ENCODE results near the gene IL20.

IL20 gene

GRCh38 chr1:206882555-206882954 lies 17.1 kb downstream of the IL20 start:
- DNase-seq, result no peak

- DNase-seq, result no peak
Measured at GRCh38 chr1:206883160-206883559, 17.7 kb downstream of the IL20 start.

DNA sequence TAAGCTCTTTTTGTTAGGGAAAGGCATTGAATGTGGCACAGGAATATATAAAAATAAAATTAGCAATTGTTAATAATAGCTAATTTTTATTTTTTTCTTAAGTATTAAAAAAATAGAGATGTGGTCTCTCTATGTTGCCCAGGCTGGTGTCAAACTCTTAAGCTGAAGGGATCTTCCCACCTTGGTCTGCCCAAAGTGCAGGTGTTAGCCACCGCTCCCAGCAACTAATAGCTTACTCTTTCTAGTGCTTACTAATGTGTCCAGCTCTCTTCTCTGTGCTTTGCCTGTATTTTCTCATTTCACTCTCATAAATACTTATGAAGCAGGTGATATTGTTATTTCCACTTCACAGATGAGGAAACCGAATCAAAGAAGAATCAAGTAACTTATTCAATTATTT lies 18.5 kb downstream of the IL20 start:
- DNase-seq, result no peak

- no peak for DNase-seq
Measured at GRCh38 chr1:206885341-206886060, 20.1 kb downstream of the IL20 start.

GRCh38 chr1:206886831-206887230 lies 21.4 kb downstream of the IL20 start:
- DNase-seq, result no peak

GRCh38 chr1:206887701-206888100 lies 22.3 kb downstream of the IL20 start:
- DNase-seq, result no peak

GRCh38 chr1:206890125-206891060 lies 25.0 kb downstream of the IL20 start:
- no peak for DNase-seq

DNA sequence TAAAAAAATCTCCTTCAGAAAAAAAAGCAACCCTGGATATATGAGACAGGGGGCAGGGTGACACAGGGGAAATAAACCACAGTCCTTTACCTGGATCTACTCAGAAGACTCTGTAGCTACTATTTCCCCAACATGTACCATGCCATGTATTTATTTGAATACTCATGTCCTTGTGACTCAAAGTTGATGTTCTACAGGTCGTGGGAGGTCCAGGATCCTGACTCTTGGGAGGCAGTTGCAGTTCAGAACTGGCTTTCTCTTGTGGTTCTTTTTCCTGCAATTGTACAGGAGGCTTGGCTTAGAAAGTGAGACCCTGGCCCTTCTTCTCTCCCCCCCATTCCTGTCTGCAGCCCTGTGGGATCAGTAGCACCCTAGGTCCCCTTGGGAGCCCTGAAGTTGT lies 26.0 kb downstream of the IL20 start:
- no peak for DNase-seq

- DNase-seq, result no peak
Measured at GRCh38 chr1:206892351-206892984, 27.0 kb downstream of the IL20 start.

GRCh38 chr1:206893380-206893779 lies 28.0 kb downstream of the IL20 start:
- DNase-seq, result no peak

GRCh38 chr1:206895325-206895724 lies 29.9 kb downstream of the IL20 start:
- DNase-seq, result no peak

DNA sequence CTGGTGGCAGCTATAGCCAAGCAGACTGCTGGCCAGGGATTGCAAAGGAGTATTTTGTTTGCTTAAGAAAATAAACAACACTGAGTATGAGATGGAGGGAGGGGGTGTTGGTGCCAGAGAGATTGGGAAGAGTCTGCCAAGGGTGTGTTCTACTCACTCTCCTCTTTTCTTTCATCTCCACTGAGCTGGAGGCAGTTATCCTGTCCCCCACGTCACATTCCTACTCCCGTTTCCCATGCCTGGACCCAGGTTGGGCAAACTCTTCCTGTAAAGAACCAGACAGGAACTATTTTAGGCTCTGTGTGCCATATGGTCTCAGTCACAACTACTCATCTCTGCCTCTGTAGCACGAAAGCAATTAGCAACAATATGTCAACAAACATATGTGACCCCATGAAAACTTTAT lies 30.4 kb downstream of the IL20 start:
- DNase-seq, result no peak

- DNase-seq, result no peak
Measured at GRCh38 chr1:206896261-206896660, 30.8 kb downstream of the IL20 start.

GRCh38 chr1:206897175-206897574 lies 31.8 kb downstream of the IL20 start, which contains the start of gene IL24:
Gene IL24, plus strand, starts transcription at chr1:206897443. Its CDS starts 390 bp downstream, at chr1:206897833.
- peak; percentile 47 for DNase-seq

DNA sequence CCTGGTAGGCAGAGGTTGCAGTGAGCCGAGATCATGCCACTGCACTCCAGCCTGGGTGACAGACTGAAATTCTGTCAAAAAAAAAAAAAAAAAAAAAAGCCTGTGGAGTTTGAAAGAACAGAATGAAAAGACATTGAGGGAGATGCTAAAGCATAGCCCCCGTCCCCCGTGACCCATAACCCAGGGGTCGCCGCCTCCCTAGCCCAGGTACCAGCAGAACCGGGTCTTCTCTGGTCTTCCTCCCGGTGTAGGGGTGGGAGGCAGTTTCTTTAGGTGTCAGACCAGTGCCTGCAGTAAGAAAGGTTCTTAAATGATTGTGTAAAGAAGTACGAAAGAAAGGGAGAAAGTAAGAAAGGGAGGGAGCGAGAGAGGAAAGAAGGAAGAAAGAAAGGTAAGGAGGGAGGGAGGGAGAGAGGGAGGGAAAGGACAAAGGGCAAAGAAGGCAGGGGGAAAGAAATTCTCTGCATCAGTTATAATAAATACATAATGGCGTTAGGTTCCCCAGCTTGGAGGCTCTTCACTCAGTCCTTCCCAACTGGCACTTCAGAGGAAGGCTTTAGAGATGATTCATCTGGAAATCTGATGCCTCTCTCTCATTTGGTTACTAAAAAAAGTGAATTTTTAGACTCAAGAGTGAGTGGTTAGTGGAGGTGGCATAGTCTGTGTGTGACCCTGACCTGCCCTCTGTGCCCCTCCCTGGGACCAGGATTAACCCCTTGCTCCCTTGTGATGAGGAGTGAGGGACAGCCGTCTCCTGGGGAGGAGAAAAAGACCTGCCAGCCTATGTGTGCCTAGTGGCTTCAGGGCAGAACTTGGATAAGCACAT lies 32.9 kb downstream of the IL20 start:
- DNase-seq, result no peak

DNA sequence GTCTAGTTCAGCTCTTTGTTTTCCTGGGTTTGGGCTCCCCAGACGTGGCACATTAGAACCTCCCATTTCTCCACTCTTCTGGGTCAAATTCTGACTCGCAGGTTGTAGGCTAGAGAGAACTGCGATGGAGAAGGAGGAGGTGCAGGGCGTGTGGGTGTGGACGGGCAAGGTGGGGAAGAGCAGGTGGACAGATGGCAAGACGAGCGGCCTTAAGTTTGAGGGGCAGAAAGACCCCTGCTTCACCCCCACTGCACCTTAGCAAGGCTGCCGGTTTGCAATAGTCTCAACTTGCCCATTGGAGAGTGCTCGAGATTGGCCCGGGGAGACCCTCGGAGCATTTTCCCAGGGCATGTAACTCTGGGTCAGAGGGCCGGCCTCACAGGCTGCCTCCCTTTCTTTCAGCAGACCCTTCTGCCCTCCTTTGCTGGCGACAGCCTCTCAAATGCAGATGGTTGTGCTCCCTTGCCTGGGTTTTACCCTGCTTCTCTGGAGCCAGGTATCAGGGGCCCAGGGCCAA lies 33.5 kb downstream of the IL20 start:
- no peak for DNase-seq

DNA sequence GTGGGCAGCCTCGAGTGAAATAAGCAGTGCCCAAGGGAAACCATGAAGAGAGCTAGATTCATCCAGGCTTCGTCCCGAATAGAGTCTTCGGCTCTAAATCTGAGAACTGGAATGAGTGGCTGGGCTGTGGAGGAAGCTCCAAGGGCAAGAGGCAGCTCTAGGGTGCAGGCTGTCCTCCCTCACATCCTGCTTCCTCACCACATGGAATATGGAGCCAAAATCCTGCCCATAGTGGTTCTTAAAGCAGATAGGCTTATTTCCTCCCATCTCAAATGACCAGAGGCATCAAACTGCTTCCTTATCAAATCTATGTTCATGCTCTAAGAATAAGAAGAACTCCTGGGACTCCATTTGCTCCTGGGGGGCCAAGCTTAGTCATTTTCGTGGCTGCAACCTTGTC lies 34.3 kb downstream of the IL20 start:
- no peak for DNase-seq

- no peak for DNase-seq
Measured at GRCh38 chr1:206900149-206900548, 34.7 kb downstream of the IL20 start.

GRCh38 chr1:206901944-206902343 lies 36.5 kb downstream of the IL20 start:
- DNase-seq, result no peak

DNA sequence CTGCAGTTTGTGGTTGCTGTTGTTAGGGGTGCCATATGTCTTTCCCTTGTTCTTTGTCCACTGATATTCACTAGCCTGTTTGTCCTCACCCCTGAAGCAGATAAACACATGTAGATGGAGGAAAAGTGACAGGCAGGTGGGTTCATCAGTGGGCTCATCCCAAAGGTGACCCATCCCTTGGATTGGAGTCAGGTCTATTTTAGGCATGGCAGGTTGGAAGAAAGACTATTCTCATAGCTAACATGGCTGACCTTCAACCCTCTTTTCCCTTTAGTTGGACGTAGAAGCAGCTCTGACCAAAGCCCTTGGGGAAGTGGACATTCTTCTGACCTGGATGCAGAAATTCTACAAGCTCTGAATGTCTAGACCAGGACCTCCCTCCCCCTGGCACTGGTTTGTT lies 37.3 kb downstream of the IL20 start:
- no peak for DNase-seq

DNA sequence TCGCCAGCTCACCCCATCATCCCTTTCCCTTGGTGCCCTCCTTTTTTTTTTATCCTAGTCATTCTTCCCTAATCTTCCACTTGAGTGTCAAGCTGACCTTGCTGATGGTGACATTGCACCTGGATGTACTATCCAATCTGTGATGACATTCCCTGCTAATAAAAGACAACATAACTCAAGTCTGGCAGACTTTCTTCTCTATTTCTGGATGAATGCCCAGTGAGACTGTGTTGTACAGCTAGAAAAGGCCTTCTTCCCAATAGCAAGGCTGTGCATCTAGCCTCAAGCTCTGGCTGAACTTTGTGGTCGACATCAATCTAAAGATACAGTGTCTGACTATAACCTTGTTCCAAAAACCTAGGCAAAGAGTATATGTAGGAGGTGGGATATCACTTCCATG lies 38.3 kb downstream of the IL20 start:
- DNase-seq, result no peak

GRCh38 chr1:206904423-206905142 lies 39.2 kb downstream of the IL20 start:
- DNase-seq, result no peak

All from activated CD4-positive, alpha-beta T cell treated with anti-CD3 and anti-CD28 coated beads, Interleukin-2, Interleukin-6, amounts not matched to agents 100 ng/mL and 50 ng/mL, durations not matched to agents 16 hours and 8 hours (primary cell).